IMR-90 (cell line): ENCODE measurements around the gene PDE4B. TPM values are rescaled to one million over a fixed set of nuclear protein-coding genes. Genes with fewer than 3 reads are reported as not detected.

ENCODE experiments used
- ATAC-seq: fragments of 200-7000 bp; cut with Tn5 transposase; 2 replicates; pipeline ENCODE4 v1.9.1; 2020; ENCODE audit warnings: low read depth, mild to moderate bottlenecking, moderate library complexity
- BruUV-seq: library from RNA; stranded (reverse); fragments of 400-500 nt; replicated peaks from 2 replicates; lab custom pipeline; 2021; lab: Mats Ljungman, UMichigan
- CTCF ChIA-PET: fragments of 300-600 bp; formaldehyde crosslinking; extraction: SDS; loops from one replicate; lab custom pipeline; 2021; ENCODE audit warnings: antibody characterized with exemption; lab: Yijun Ruan, JAX
- POLR2A ChIA-PET: fragments of 300-600 bp; sonication (Branson Sonifier 250); formaldehyde crosslinking; loops from one replicate; lab custom pipeline; 2022; ENCODE audit warnings: antibody characterized with exemption; ENCODE audit not compliant: unreplicated experiment; lab: Charles Lee
- DNase-seq: peaks from one replicate; pipeline ENCODE4 v3.0.0; 2013
- H2AFZ ChIP-seq: replicated peaks from 2 replicates; pipeline ENCODE3; 2013; ENCODE audit warnings: low read length, mild to moderate bottlenecking; ENCODE audit not compliant: poor library complexity
- H2AK5ac ChIP-seq: 2 replicates; pipeline ENCODE4 v1.6.1; 2013; ENCODE audit warnings: low read depth, low read length, inconsistent platforms
- H2AK9ac ChIP-seq: replicated peaks from 2 replicates; pipeline ENCODE3; 2013; ENCODE audit warnings: mild to moderate bottlenecking, low read depth, low read length, moderate library complexity; ENCODE audit not compliant: poor library complexity
- H2BK120ac ChIP-seq: 2 replicates; pipeline ENCODE4 v1.6.1; 2013; ENCODE audit warnings: low read depth, low read length, inconsistent platforms
- H2BK15ac ChIP-seq: 3 replicates; pipeline ENCODE4 v1.6.1; 2013; ENCODE audit warnings: low read depth, low read length, inconsistent platforms
- H2BK20ac ChIP-seq: 2 replicates; pipeline ENCODE4 v1.6.1; 2013; ENCODE audit warnings: low read depth, mild to moderate bottlenecking, inconsistent platforms, low read length, moderate library complexity
- H2BK5ac ChIP-seq: 2 replicates; pipeline ENCODE4 v1.6.1; 2013; ENCODE audit warnings: mild to moderate bottlenecking, low read depth, low read length, inconsistent platforms; ENCODE audit not compliant: poor library complexity, severe bottlenecking
- H3K14ac ChIP-seq: replicated peaks from 2 replicates; pipeline ENCODE4 v1.6.1; 2013; ENCODE audit warnings: low read depth, low read length, inconsistent platforms
- H3K18ac ChIP-seq: 2 replicates; pipeline ENCODE4 v1.6.1; 2013; ENCODE audit warnings: low read depth, low read length, control low read depth
- H3K23ac ChIP-seq: 2 replicates; pipeline ENCODE4 v1.6.1; 2013; ENCODE audit warnings: low read depth, low read length, inconsistent platforms
- H3K27ac ChIP-seq: 2 replicates; pipeline ENCODE4 v1.5.1; 2013; ENCODE audit warnings: mild to moderate bottlenecking, control low read depth, low read length; ENCODE audit not compliant: insufficient read depth
- H3K27me3 ChIP-seq: 2 replicates; pipeline ENCODE4 v1.6.1; 2013; ENCODE audit warnings: low read length; ENCODE audit not compliant: control insufficient read depth, insufficient read depth
- H3K36me3 ChIP-seq: 2 replicates; pipeline ENCODE4 v1.6.1; 2013; ENCODE audit warnings: low read length, mixed read lengths; ENCODE audit not compliant: control insufficient read depth, insufficient read depth
- H3K4ac ChIP-seq: 2 replicates; pipeline ENCODE4 v1.6.1; 2013; ENCODE audit warnings: low read depth, low read length, inconsistent platforms
- H3K4me1 ChIP-seq: 2 replicates; pipeline ENCODE4 v1.6.1; 2013; ENCODE audit warnings: low read length, mixed read lengths; ENCODE audit not compliant: control insufficient read depth, insufficient read depth
- H3K4me2 ChIP-seq: 2 replicates; pipeline ENCODE4 v1.6.1; 2013; ENCODE audit warnings: low read depth, mild to moderate bottlenecking, control low read depth, low read length, moderate library complexity
- H3K4me3 ChIP-seq: 2 replicates; pipeline ENCODE4 v1.5.1; 2013; ENCODE audit warnings: low read depth, mild to moderate bottlenecking, control low read depth, low read length, moderate library complexity; ENCODE audit not compliant: insufficient read depth
- H3K56ac ChIP-seq: 2 replicates; pipeline ENCODE4 v1.6.1; 2013; ENCODE audit warnings: low read length, inconsistent platforms; ENCODE audit not compliant: insufficient read depth; ENCODE audit errors: extremely low read depth
- H3K79me1 ChIP-seq, 2 experiments: 2 replicates each; pipeline ENCODE4 v1.6.1; 2013; ENCODE audit warnings: low read length in 2 of 2, inconsistent platforms in 1 of 2, low read depth in 1 of 2
- H3K9ac ChIP-seq: 2 replicates; pipeline ENCODE4 v1.6.1; 2013; ENCODE audit warnings: low read depth, low read length, control low read depth
- H3K9me1 ChIP-seq: 2 replicates; pipeline ENCODE4 v1.6.1; 2013; ENCODE audit warnings: low read length, inconsistent platforms; ENCODE audit not compliant: insufficient read depth
- H3K9me3 ChIP-seq: 2 replicates; pipeline ENCODE4 v1.6.1; 2013; ENCODE audit warnings: low read length; ENCODE audit not compliant: control insufficient read depth, insufficient read depth
- H4K20me1 ChIP-seq: 2 replicates; pipeline ENCODE4 v1.6.1; 2013; ENCODE audit warnings: low read length, inconsistent platforms; ENCODE audit not compliant: insufficient read depth
- H4K5ac ChIP-seq: 2 replicates; pipeline ENCODE4 v1.6.1; 2013; ENCODE audit warnings: mild to moderate bottlenecking, low read depth, low read length, control low read depth
- H4K8ac ChIP-seq, 2 experiments: 2 replicates each; pipeline ENCODE4 v1.6.1; 2013; ENCODE audit warnings: low read depth in 2 of 2, low read length in 2 of 2, control low read depth in 1 of 2, inconsistent platforms in 1 of 2
- H4K91ac ChIP-seq: 2 replicates; pipeline ENCODE4 v1.6.1; 2013; ENCODE audit warnings: low read depth, low read length, inconsistent platforms; ENCODE audit not compliant: insufficient read depth
- CEBPB ChIP-seq: IDR thresholded peaks from 2 replicates; pipeline ENCODE4 v1.6.1; 2012; ENCODE audit warnings: low read depth, low read length, improper control_type of control experiment
- RFX5 ChIP-seq: IDR thresholded peaks from 2 replicates; pipeline ENCODE4 v1.8.0; 2012; ENCODE audit warnings: low read depth, mild to moderate bottlenecking, low read length, moderate library complexity
- WGBS, 2 experiments: methylation state at CpG; one replicate each; pipeline versions ENCODE4 v1.1.5 to v1.1.7; 2013; ENCODE audit warnings: missing lambda C conversion rate in 2 of 2; ENCODE audit not compliant: insufficient read length in 1 of 2; ENCODE audit errors: extremely low coverage in 2 of 2; 5-methylcytosine and 5-hydroxymethylcytosine counted together
- dilution Hi-C: fragments of 300-500 bp; cut with HindIII; formaldehyde crosslinking; loops from one replicate; pipeline ENCODE4 v1.14.3; 2018; ENCODE audit warnings: low sequenced_read_pairs; ENCODE audit not compliant: unreplicated experiment
- in situ Hi-C: fragments of 300-500 bp; cut with MboI; formaldehyde crosslinking; loops from 3 replicates; pipeline ENCODE4 v1.14.3; 2019; ENCODE audit warnings: low sequenced_read_pairs, inconsistent platforms, mixed read lengths
- intact Hi-C: fragments of 100-400 bp; cut with micrococcal nuclease; formaldehyde crosslinking; loops from 2 replicates; pipeline ENCODE4 v1.10.0; 2022
- polyA plus RNA-seq, 3 experiments: library from polyadenylated mRNA; depleted of rRNA; stranded (reverse); fragments of >200 nt; gene quantifications; 2 replicates each; pipeline ENCODE4 v1.2.3, GENCODE V29; 2012; ENCODE audit warnings: low replicate concordance in 1 of 3
- total RNA-seq: library from RNA; depleted of rRNA; stranded (reverse); fragments of >200 nt; gene quantifications from 2 replicates; pipeline ENCODE4 v1.2.3, GENCODE V29; 2012

Gene PDE4B
- total and polyA plus RNA-seq, 2 of the 4 experiments (the other 2 are of a cell fraction), result 5.8 to 21.3 TPM

GRCh38 chr1:65791396-65791795 lies 1.3 kb upstream of the PDE4B start:
- Histone ChIP-seq H3K4me1 (peaks cover 2% of the 10 kb centered on the region; the same call in 1 of the 2 replicates), H4K5ac (no peak overlapping the region), H2BK15ac (no peak overlapping the region), H4K20me1 (no peaks in the 10 kb centered on the region), H2BK120ac (no peak overlapping the region), H3K27me3 (peaks cover 4% of the 10 kb centered on the region), H3K4ac (no peak overlapping the region), H3K9me1 (no peaks in the 10 kb centered on the region), H2AK9ac (no peak overlapping the region), H3K23ac (0 out of 2 replicates have a peak overlapping the region, but pooled peaks have one; percentile 32), H3K56ac (no peak overlapping the region), H3K9me3 (peaks cover 5% of the 10 kb centered on the region), H2BK20ac (no peak overlapping the region), H3K79me1 (no peaks in the 10 kb centered on the region), H3K14ac (no peak overlapping the region), H2AK5ac (no peak overlapping the region), H3K4me2 (no peak overlapping the region), H3K4me3 (no peak overlapping the region), H4K91ac (no peak overlapping the region), H3K9ac (no peak overlapping the region), H2AFZ (no peak overlapping the region), H3K27ac (no peak overlapping the region), H3K36me3 (no peaks in the 10 kb centered on the region), H4K8ac (no peak overlapping the region), H3K18ac (no peak overlapping the region), H2BK5ac (no peak overlapping the region)
- WGBS, 2 experiments, result 67% methylated on average over 1 of the region's 4 CpGs; no CpG with 5 or more reads in 1 of the 2 experiments
- POLR2A ChIA-PET, result no interaction called here
- BruUV-seq, result no TSS peak
- CTCF ChIA-PET, result interaction anchor here (0.6 kb wide), 1 partner anchor 70 kb away, joined by 3 read pairs; no protein-coding TSS in a partner anchor
- dilution Hi-C loops, result no loop called here
- intact Hi-C loops, result loop anchor here (10.0 kb wide), 2 partner anchors 163 to 453 kb away; no protein-coding TSS in a partner anchor
- ATAC-seq (no peak), DNase-seq (peak; percentile 41)
- in situ Hi-C loops, result no loop called here
- TF ChIP-seq CEBPB, result peak; percentile 86
- TF ChIP-seq RFX5, result no peak
